ENCODE data around the gene COL15A1. TPM values are rescaled to one million over a fixed set of nuclear protein-coding genes. Genes with fewer than 3 reads are reported as not detected.

Gene COL15A1
- total RNA-seq, 1 experiment from 2014 or later = not detected

DNA sequence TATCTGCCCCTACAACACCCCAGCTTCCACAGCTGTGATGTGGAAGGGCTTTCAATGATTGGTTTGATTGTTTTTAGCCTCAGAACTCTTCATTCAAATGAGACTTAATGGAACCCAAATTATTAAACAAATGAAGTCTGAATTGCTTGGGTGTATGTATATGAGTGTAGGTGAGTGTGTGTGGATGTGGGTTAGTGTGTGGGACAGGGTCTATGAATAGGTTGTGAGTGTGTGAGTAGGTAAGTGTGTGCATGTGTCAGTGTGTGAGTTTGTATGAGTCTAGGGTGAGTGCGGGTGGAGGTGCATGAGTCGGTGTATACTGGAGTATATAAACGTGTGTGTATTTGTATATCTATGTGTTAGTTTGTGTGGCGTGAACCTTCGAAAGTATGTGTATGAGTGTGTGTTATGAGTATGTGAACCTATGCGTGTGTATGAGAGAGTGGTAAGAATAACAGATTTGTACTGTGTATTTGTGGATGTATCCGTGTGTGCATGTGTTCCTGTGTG is 26.9 kb downstream of the COL15A1 start:
- Mint-ChIP-seq H3K9me3 (ENCODE audit: unreplicated experiment) (no peaks in the 10 kb centered on the region), H3K27ac (ENCODE audit: low read depth, unreplicated experiment) (no peak overlapping the region), H3K4me1 (ENCODE audit: insufficient read depth, unreplicated experiment) (no peaks in the 10 kb centered on the region), H3K36me3 (ENCODE audit: insufficient read depth, unreplicated experiment) (no peaks in the 10 kb centered on the region), H3K27me3 (ENCODE audit: insufficient read depth, unreplicated experiment) (peaks cover 21% of the 10 kb centered on the region), H3K4me3 (ENCODE audit: unreplicated experiment) (no peak overlapping the region)
- BruUV-seq (replicated peaks) = no TSS peak
- DNase-seq (ENCODE audit: unreplicated experiment) = no peak
- CTCF ChIA-PET = interaction anchor here (0.6 to 8.4 kb wide), 4 partner anchors 27 to 872 kb away, joined by 3 to 96 read pairs (median 4); no protein-coding TSS in a partner anchor
- TF ChIP-seq CTCF (IDR thresholded peaks at IDR 0.05; ENCODE audit: unreplicated experiment) = no peak
- intact Hi-C loops (cut with micrococcal nuclease) = no loop called here
- POLR2A ChIA-PET = no interaction called here

- ChIA-PET POLR2A (no interaction called here), CTCF (interaction anchor here (0.6 to 8.4 kb wide), 9 partner anchors 16 to 878 kb away, joined by 3 to 96 read pairs (median 3); no protein-coding TSS in a partner anchor)
- intact Hi-C loops (cut with micrococcal nuclease) = no loop called here
- no peaks in the 10 kb centered on the region for H3K36me3 Mint-ChIP-seq (ENCODE audit: insufficient read depth, unreplicated experiment)
- no peak for DNase-seq (ENCODE audit: unreplicated experiment)
- no peak overlapping the region for H3K27ac Mint-ChIP-seq (ENCODE audit: low read depth, unreplicated experiment)
- H3K4me3 Mint-ChIP-seq (ENCODE audit: unreplicated experiment) = no peak overlapping the region
- BruUV-seq (replicated peaks) = no TSS peak
- peaks cover 28% of the 10 kb centered on the region for H3K27me3 Mint-ChIP-seq (ENCODE audit: insufficient read depth, unreplicated experiment)
- H3K4me1 Mint-ChIP-seq (ENCODE audit: insufficient read depth, unreplicated experiment) = no peaks in the 10 kb centered on the region
- no peak for TF ChIP-seq CTCF (IDR thresholded peaks at IDR 0.05; ENCODE audit: unreplicated experiment)
- no peaks in the 10 kb centered on the region for H3K9me3 Mint-ChIP-seq (ENCODE audit: unreplicated experiment)
Measured at GRCh38 chr9:98971168-98971914, 27.6 kb downstream of the COL15A1 start.

- no TSS peak for BruUV-seq (replicated peaks)
- Mint-ChIP-seq H3K36me3 (ENCODE audit: insufficient read depth, unreplicated experiment) (no peaks in the 10 kb centered on the region), H3K4me1 (ENCODE audit: insufficient read depth, unreplicated experiment) (no peaks in the 10 kb centered on the region), H3K4me3 (ENCODE audit: unreplicated experiment) (no peak overlapping the region), H3K27me3 (ENCODE audit: insufficient read depth, unreplicated experiment) (peaks cover 29% of the 10 kb centered on the region), H3K27ac (ENCODE audit: low read depth, unreplicated experiment) (no peak overlapping the region), H3K9me3 (ENCODE audit: unreplicated experiment) (no peaks in the 10 kb centered on the region)
- intact Hi-C loops (cut with micrococcal nuclease) = no loop called here
- ChIA-PET POLR2A (no interaction called here), CTCF (interaction anchor here (0.6 to 8.4 kb wide), 7 partner anchors 15 to 714 kb away, joined by 3 to 96 read pairs (median 3); no protein-coding TSS in a partner anchor)
- DNase-seq (ENCODE audit: unreplicated experiment) = no peak
- TF ChIP-seq CTCF (IDR thresholded peaks at IDR 0.05; ENCODE audit: unreplicated experiment) = no peak
Measured at GRCh38 chr9:98971915-98972223, 28.2 kb downstream of the COL15A1 start.

- H3K27me3 Mint-ChIP-seq (ENCODE audit: insufficient read depth, unreplicated experiment) = peaks cover 29% of the 10 kb centered on the region
- H3K4me1 Mint-ChIP-seq (ENCODE audit: insufficient read depth, unreplicated experiment) = no peaks in the 10 kb centered on the region
- H3K27ac Mint-ChIP-seq (ENCODE audit: low read depth, unreplicated experiment) = no peak overlapping the region
- H3K4me3 Mint-ChIP-seq (ENCODE audit: unreplicated experiment) = no peak overlapping the region
- H3K9me3 Mint-ChIP-seq (ENCODE audit: unreplicated experiment) = no peaks in the 10 kb centered on the region
- no peak for TF ChIP-seq CTCF (IDR thresholded peaks at IDR 0.05; ENCODE audit: unreplicated experiment)
- no TSS peak for BruUV-seq (replicated peaks)
- ChIA-PET CTCF (interaction anchor here (0.6 to 8.4 kb wide), 10 partner anchors 25 to 190 kb away, joined by 3 to 96 read pairs (median 3); no protein-coding TSS in a partner anchor), POLR2A (no interaction called here)
- intact Hi-C loops (cut with micrococcal nuclease) = no loop called here
- no peak for DNase-seq (ENCODE audit: unreplicated experiment)
- H3K36me3 Mint-ChIP-seq (ENCODE audit: insufficient read depth, unreplicated experiment) = no peaks in the 10 kb centered on the region
Measured at GRCh38 chr9:98972716-98973115, 29.0 kb downstream of the COL15A1 start.

Data from MCF 10A (cell line).